HL-60 (cell line): ENCODE results near the gene GNRH2.
A peak's percentile ranks its signal among the peaks of the same experiment; 100 is the strongest.

Experiments used
- DNase-seq, 2 experiments: peaks; one replicate each; pipeline ENCODE4 v3.0.0-alpha.2; 2010 to 2020; ENCODE audit warnings: low read depth in 1 of 2, low spot score in 1 of 2
- H3K27ac ChIP-seq: fragments of 250-450 bp; sonication (Bioruptor Pico); replicated peaks from 2 replicates; pipeline ENCODE4 v1.5.1; 2020; ENCODE audit warnings: mild to moderate bottlenecking, moderate library complexity
- H3K27me3 ChIP-seq: fragments of 250-450 bp; sonication (Bioruptor Pico); 2 replicates; pipeline ENCODE4 v1.5.1; 2021; ENCODE audit warnings: mild to moderate bottlenecking, moderate library complexity; ENCODE audit not compliant: insufficient read depth, poor library complexity, severe bottlenecking
- H3K4me3 ChIP-seq: replicated peaks from 2 replicates; pipeline ENCODE4 v1.5.1; 2011; ENCODE audit warnings: mild to moderate bottlenecking, control low read depth, low read length; ENCODE audit not compliant: insufficient read depth
- GABPA ChIP-seq: IDR thresholded peaks from 2 replicates; pipeline ENCODE4 v1.6.1; 2012; ENCODE audit warnings: low read depth
- POLR2AphosphoS5 ChIP-seq: IDR thresholded peaks from 2 replicates; pipeline ENCODE4 v1.6.1; 2012; ENCODE audit warnings: low read depth
- REST ChIP-seq: IDR thresholded peaks from 2 replicates; pipeline ENCODE4 v1.6.1; 2012; ENCODE audit warnings: low read depth; ENCODE audit not compliant: insufficient replicate concordance
- SPI1 ChIP-seq: IDR thresholded peaks from 2 replicates; pipeline ENCODE4 v1.6.1; 2012; ENCODE audit warnings: low read depth, mild to moderate bottlenecking, borderline replicate concordance
- TF ChIP-seq, protein P1 (sequence below): IDR thresholded peaks from one replicate; pipeline ENCODE4 v1.5.1; 2011; ENCODE audit warnings: low read length, control low read depth, inconsistent platforms; ENCODE audit not compliant: insufficient read depth

The GNRH2 gene

GRCh38 chr20:3084986-3085360 lies 41.6 kb downstream of the GNRH2 start:
- DNase-seq: no peak
- Histone ChIP-seq H3K27ac (no peak overlapping the region), H3K27me3 (peaks cover 13% of the 10 kb centered on the region), H3K4me3 (no peak overlapping the region)
- TF ChIP-seq, protein P1, sequence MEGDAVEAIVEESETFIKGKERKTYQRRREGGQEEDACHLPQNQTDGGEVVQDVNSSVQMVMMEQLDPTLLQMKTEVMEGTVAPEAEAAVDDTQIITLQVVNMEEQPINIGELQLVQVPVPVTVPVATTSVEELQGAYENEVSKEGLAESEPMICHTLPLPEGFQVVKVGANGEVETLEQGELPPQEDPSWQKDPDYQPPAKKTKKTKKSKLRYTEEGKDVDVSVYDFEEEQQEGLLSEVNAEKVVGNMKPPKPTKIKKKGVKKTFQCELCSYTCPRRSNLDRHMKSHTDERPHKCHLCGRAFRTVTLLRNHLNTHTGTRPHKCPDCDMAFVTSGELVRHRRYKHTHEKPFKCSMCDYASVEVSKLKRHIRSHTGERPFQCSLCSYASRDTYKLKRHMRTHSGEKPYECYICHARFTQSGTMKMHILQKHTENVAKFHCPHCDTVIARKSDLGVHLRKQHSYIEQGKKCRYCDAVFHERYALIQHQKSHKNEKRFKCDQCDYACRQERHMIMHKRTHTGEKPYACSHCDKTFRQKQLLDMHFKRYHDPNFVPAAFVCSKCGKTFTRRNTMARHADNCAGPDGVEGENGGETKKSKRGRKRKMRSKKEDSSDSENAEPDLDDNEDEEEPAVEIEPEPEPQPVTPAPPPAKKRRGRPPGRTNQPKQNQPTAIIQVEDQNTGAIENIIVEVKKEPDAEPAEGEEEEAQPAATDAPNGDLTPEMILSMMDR: no peak
- TF ChIP-seq POLR2AphosphoS5 (no peak), GABPA (no peak)

DNA sequence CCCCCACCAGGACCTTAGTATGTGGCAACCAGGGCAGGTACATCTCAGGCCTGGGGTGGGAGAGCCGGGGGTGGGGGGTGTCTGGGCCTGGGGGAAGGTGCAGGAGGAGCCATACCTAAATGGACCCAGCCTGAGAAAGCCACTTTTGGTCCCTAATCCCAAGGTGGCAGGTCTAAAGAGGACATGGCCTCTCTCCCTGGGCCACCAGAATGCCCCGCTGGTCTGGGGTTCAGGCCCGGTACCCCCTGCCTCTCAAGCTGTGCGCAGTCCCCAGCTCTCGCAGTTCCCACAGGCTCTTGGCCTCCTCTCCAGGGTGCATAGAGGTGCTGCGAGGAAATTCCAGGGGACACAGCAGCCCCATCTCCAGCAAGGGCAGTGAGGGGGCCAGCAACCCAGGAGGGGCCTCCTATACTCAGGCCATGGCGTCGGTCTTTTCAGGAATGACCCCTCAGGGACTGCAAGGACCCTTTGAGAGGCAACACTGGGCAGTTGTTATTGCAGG lies 42.2 kb downstream of the GNRH2 start:
- Histone ChIP-seq H3K27me3 (peaks cover 13% of the 10 kb centered on the region), H3K27ac (no peak overlapping the region), H3K4me3 (no peak overlapping the region)
- TF ChIP-seq, protein P1: no peak
- TF ChIP-seq POLR2AphosphoS5 (no peak), SPI1 (no peak), REST (no peak), GABPA (no peak)
- DNase-seq: no peak

DNA sequence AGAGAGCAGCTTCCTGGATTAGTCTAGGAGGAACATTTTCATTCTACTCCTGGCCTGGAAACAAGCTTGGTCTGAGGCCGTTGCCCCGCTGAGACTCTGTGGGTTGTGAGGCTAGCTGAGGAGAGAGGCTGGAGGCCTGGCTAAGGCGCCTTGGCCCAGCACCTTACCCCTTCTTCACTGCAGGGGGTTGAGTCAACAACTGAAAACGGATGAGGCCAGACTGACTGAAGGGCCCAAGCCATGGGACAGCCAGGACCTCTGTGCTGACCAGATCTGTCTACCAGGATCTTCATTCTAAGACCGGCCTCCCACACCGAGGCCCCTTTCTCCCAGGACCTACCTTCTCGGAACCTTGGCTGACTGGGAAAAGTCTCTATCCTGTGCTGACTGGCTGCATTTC lies 44.6 kb downstream of the GNRH2 start:
- TF ChIP-seq POLR2AphosphoS5 (no peak), GABPA (no peak), SPI1 (no peak), REST (no peak)
- TF ChIP-seq, protein P1: no peak
- H3K27me3 ChIP-seq: peaks cover 5% of the 10 kb centered on the region
- H3K4me3 ChIP-seq: no peak overlapping the region
- H3K27ac ChIP-seq: no peak overlapping the region
- no peak for DNase-seq

- Histone ChIP-seq H3K27me3 (no peaks in the 10 kb centered on the region), H3K4me3 (no peak overlapping the region), H3K27ac (no peak overlapping the region)
- DNase-seq: peak in 1 of 2 experiments; percentile 43
- TF ChIP-seq SPI1 (peak; percentile 56; the same call in 1 of the 2 replicates), REST (no peak), GABPA (0 out of 2 replicates have a peak, but pooled peaks have one; percentile 11), POLR2AphosphoS5 (peak; percentile 38; the same call in 1 of the 2 replicates)
- TF ChIP-seq, protein P1: no peak
Observed at GRCh38 chr20:3090565-3090964, 47.1 kb downstream of the GNRH2 start.
